ENCODE data around the gene PCLO.
"Not testable (repeated sequence)": the region's sequence is repeated elsewhere in the genome, so short reads cannot be mapped to it uniquely, and the experiment has no call there.

- TF ChIP-seq CTCF (IDR thresholded peaks at IDR 0.05); ZFX (IDR thresholded peaks at IDR 0.05; ENCODE audit: borderline replicate concordance): not testable (repeated sequence)
Measured at GRCh38 chr7:83079879-83080278, 82.8 kb downstream of the PCLO start.
